Suppressor macrophage (primary cell): ENCODE results near the gene FAXC.

Experiments
- DNase-seq, 4 experiments: peaks; one replicate each; pipeline ENCODE4 v3.0.0-alpha.2; 2020 to 2022
- total RNA-seq, 17 experiments: gene quantifications; one replicate each; lab custom pipeline; 2026; ENCODE audit warnings: mixed read lengths in 6 of 17, inconsistent platforms in 3 of 17; lab: John Stamatoyannopoulos, UW

Gene FAXC
- total RNA-seq, result 0 to 5.1 (median 0) reads per million in 17 experiments

GRCh38 chr6:99349171-99350141 lies at the start of gene FAXC:
Gene FAXC (minus strand): TSS chr6:99349674. CDS start chr6:99349372, 302 bp downstream.
- peak in 3 of 4 experiments; percentile 8 to 34 (median 11) for DNase-seq

- peak; percentile 16 to 59 (median 42) for DNase-seq
Observed at GRCh38 chr6:99397287-99397686, 47.8 kb upstream of the FAXC start.

GRCh38 chr6:99393698-99394531 lies 44.4 kb upstream of the FAXC start, which contains the start of gene COQ3:
Gene COQ3 (minus strand): TSS chr6:99394195. CDS start chr6:99394179, 16 bp downstream.
- peak; percentile 72 to 86 (median 77) for DNase-seq

GRCh38 chr6:99393366-99393697 lies 43.9 kb upstream of the FAXC start:
- peak in 1 of 4 experiments; percentile 12 for DNase-seq

GRCh38 chr6:99390896-99391295 lies 41.4 kb upstream of the FAXC start:
- no peak for DNase-seq

GRCh38 chr6:99384507-99384906 lies 35.0 kb upstream of the FAXC start:
- no peak for DNase-seq

- peak in 3 of 4 experiments; percentile 17 to 64 (median 54) for DNase-seq
Observed at GRCh38 chr6:99378636-99379035, 29.2 kb upstream of the FAXC start.

- DNase-seq, result no peak
Observed at GRCh38 chr6:99369533-99369932, 20.1 kb upstream of the FAXC start.

GRCh38 chr6:99366852-99367251 lies 17.4 kb upstream of the FAXC start:
- DNase-seq, result no peak

GRCh38 chr6:99364026-99364425 lies 14.6 kb upstream of the FAXC start:
- DNase-seq, result no peak

GRCh38 chr6:99362678-99363268 lies 13.3 kb upstream of the FAXC start:
- no peak for DNase-seq

- DNase-seq, result no peak
Observed at GRCh38 chr6:99359800-99360199, 10.3 kb upstream of the FAXC start.

GRCh38 chr6:99356641-99357040 lies 7.2 kb upstream of the FAXC start:
- no peak for DNase-seq

GRCh38 chr6:99354983-99355382 lies 5.5 kb upstream of the FAXC start:
- no peak for DNase-seq

GRCh38 chr6:99353126-99353525 lies 3.7 kb upstream of the FAXC start:
- no peak for DNase-seq

GRCh38 chr6:99350573-99350972 lies 1.1 kb upstream of the FAXC start:
- DNase-seq, result no peak

GRCh38 chr6:99348288-99349170 lies 945 bp downstream of the FAXC start:
- DNase-seq, result no peak

- no peak for DNase-seq
Observed at GRCh38 chr6:99347804-99348203, 1.7 kb downstream of the FAXC start.

GRCh38 chr6:99346595-99346994 lies 2.9 kb downstream of the FAXC start:
- no peak for DNase-seq

- no peak for DNase-seq
Observed at GRCh38 chr6:99345164-99345563, 4.3 kb downstream of the FAXC start.

- no peak for DNase-seq
Observed at GRCh38 chr6:99344289-99344688, 5.2 kb downstream of the FAXC start.
